OCI-LY1 (cell line): Measurements from ENCODE around the gene TLE3.

Experiments used
- CTCF ChIP-seq: fragments of 200-600 bp; sonication (generic), shearing (Covaris generic); IDR thresholded peaks from 2 replicates; pipeline ENCODE4 v1.5.1; 2017; ENCODE audit warnings: mild to moderate bottlenecking, antibody characterized with exemption, low read length, moderate library complexity, mixed read lengths
- EZH2 ChIP-seq: fragments of 200-600 bp; sonication (generic), shearing (Covaris generic); IDR thresholded peaks from 2 replicates; pipeline ENCODE4 v1.8.0; 2017; ENCODE audit warnings: borderline replicate concordance, mixed run types, mild to moderate bottlenecking, antibody characterized with exemption, low read length, moderate library complexity, mixed read lengths

GRCh38 chr15:70065006-70065722 lies 32.6 kb downstream of the TLE3 start:
- TF ChIP-seq EZH2 (no peak), CTCF (no peak)
